Endodermal cell (in vitro differentiated cells): ENCODE measurements around the gene UQCRC1. TPM values are rescaled to one million over a fixed set of nuclear protein-coding genes. Genes with fewer than 3 reads are reported as not detected.
A peak's percentile ranks its signal among the peaks of the same experiment; 100 is the strongest.

Experiments
- DNase-seq: peaks from one replicate; pipeline ENCODE4 v3.0.0-alpha.2; 2017
- H3K27ac ChIP-seq: 2 replicates; pipeline ENCODE4 v1.5.1; 2013; ENCODE audit warnings: mild to moderate bottlenecking, low read depth, low read length, moderate library complexity
- H3K27me3 ChIP-seq: 2 replicates; pipeline ENCODE4 v1.6.1; 2013; ENCODE audit warnings: mild to moderate bottlenecking, low read length, moderate library complexity; ENCODE audit not compliant: insufficient read depth, control insufficient read depth, poor library complexity, severe bottlenecking
- H3K36me3 ChIP-seq: 2 replicates; pipeline ENCODE4 v1.7.0; 2013; ENCODE audit warnings: mild to moderate bottlenecking, low read length, moderate library complexity; ENCODE audit not compliant: control insufficient read depth, insufficient read depth
- H3K4me1 ChIP-seq: one replicate; pipeline ENCODE4 v1.7.0; 2013; ENCODE audit warnings: low read length; ENCODE audit not compliant: control insufficient read depth, insufficient read depth
- H3K4me3 ChIP-seq: 2 replicates; pipeline ENCODE4 v1.5.1; 2013; ENCODE audit warnings: mild to moderate bottlenecking, low read length, moderate library complexity
- H3K9ac ChIP-seq: 2 replicates; pipeline ENCODE4 v1.6.1; 2013; ENCODE audit warnings: mild to moderate bottlenecking, low read length, moderate library complexity; ENCODE audit not compliant: poor library complexity, severe bottlenecking; ENCODE audit errors: extremely low read depth
- H3K9me3 ChIP-seq: 2 replicates; pipeline ENCODE4 v1.6.1; 2013; ENCODE audit warnings: mild to moderate bottlenecking, low read length, moderate library complexity; ENCODE audit not compliant: control insufficient read depth
- H3K27ac Mint-ChIP-seq: 2 replicates; pipeline ENCODE4 v1.8.0; 2020; ENCODE audit warnings: mixed read lengths
- H3K27me3 Mint-ChIP-seq: 2 replicates; pipeline ENCODE4 v1.8.0; 2021; ENCODE audit warnings: mild to moderate bottlenecking, mixed read lengths; ENCODE audit not compliant: insufficient read depth
- H3K36me3 Mint-ChIP-seq: 2 replicates; pipeline ENCODE4 v1.8.0; 2020; ENCODE audit warnings: low read depth, mixed read lengths
- H3K4me1 Mint-ChIP-seq: 2 replicates; pipeline ENCODE4 v1.8.0; 2020; ENCODE audit warnings: mixed read lengths
- H3K4me3 Mint-ChIP-seq: 2 replicates; pipeline ENCODE4 v1.8.0; 2020; ENCODE audit warnings: mild to moderate bottlenecking, moderate library complexity, mixed read lengths
- H3K9me3 Mint-ChIP-seq: 2 replicates; pipeline ENCODE4 v1.8.0; 2020; ENCODE audit warnings: mild to moderate bottlenecking, mixed read lengths
- WGBS, 2 experiments: methylation state at CpG; one replicate each; pipeline versions ENCODE4 v1.1.5 to v1.1.7; 2013; ENCODE audit warnings: missing lambda C conversion rate in 2 of 2, mixed read lengths in 1 of 2; ENCODE audit not compliant: insufficient coverage in 1 of 2, insufficient read length in 1 of 2; 5-methylcytosine and 5-hydroxymethylcytosine counted together
- long read RNA-seq, 4 experiments: library from polyadenylated mRNA in 2 of 4; library from RNA in 1 of 4; library from capped mRNA in 1 of 4; stranded (forward) in 3 of 4; unstranded in 1 of 4; transcript quantifications; one replicate each; pipeline ENCODE4 v2.0.0, GENCODE V29; 2020 to 2021; ENCODE audit warnings: inconsistent platforms in 1 of 4
- polyA plus RNA-seq, 2 experiments: library from polyadenylated mRNA; stranded (reverse); fragments of 50-300 nt; gene quantifications; one replicate each; pipeline ENCODE4 v1.2.3, GENCODE V29; 2013
- total RNA-seq, 2 donors: library from RNA; stranded (reverse); fragmentation: NEBNext Ultra II Directional in 1 of 2; extraction: Animal tissue kit (Norgen Biotek cat#: 25700) in 1 of 2; gene quantifications; 2 replicates in 1 of 2; 3 replicates in 1 of 2; pipeline ENCODE4 v1.2.1, GENCODE V29; 2021
- TF ChIP-seq, protein P1 (sequence below): fragments of 200-600 bp; sonication (generic); conservative IDR thresholded peaks from 2 replicates; pipeline ENCODE4 v1.5.0; 2021; ENCODE audit warnings: antibody characterized with exemption, mild to moderate bottlenecking

The UQCRC1 gene
- 100 to 1,000 TPM; 231 to 289 TPM for total RNA-seq
- polyA plus RNA-seq (2013, experiment 1 of 2): 272 TPM
- polyA plus RNA-seq (2013, experiment 2 of 2): 265 TPM
- long read RNA-seq, experiment 1, transcript UQCRC1-201 (13 exons, 1,985 nt): major isoform, 64 of 114 reads
- long read RNA-seq, experiment 1, partial matches to known transcripts: 30 of 114 reads
- long read RNA-seq, experiment 1, other reads (novel, unspliced or antisense): 20 of 114 reads
- long read RNA-seq, experiment 2, transcript UQCRC1-201 (13 exons, 1,985 nt): major isoform, 550 of 606 reads
- long read RNA-seq, experiment 2, partial matches to known transcripts: 25 of 606 reads
- long read RNA-seq, experiment 2, other reads (novel, unspliced or antisense): 31 of 606 reads
- long read RNA-seq, experiment 3, transcript UQCRC1-201 (13 exons, 1,985 nt): major isoform, 1,931 of 2,124 reads
- long read RNA-seq, experiment 3, partial matches to known transcripts: 53 of 2,124 reads
- long read RNA-seq, experiment 3, other reads (novel, unspliced or antisense): 138 of 2,124 reads
- long read RNA-seq, experiment 4, transcript UQCRC1-201 (13 exons, 1,985 nt): major isoform, 319 of 343 reads
- long read RNA-seq, experiment 4, partial matches to known transcripts: 14 of 343 reads
- long read RNA-seq, experiment 4, other reads (novel, unspliced or antisense): 10 of 343 reads

DNA sequence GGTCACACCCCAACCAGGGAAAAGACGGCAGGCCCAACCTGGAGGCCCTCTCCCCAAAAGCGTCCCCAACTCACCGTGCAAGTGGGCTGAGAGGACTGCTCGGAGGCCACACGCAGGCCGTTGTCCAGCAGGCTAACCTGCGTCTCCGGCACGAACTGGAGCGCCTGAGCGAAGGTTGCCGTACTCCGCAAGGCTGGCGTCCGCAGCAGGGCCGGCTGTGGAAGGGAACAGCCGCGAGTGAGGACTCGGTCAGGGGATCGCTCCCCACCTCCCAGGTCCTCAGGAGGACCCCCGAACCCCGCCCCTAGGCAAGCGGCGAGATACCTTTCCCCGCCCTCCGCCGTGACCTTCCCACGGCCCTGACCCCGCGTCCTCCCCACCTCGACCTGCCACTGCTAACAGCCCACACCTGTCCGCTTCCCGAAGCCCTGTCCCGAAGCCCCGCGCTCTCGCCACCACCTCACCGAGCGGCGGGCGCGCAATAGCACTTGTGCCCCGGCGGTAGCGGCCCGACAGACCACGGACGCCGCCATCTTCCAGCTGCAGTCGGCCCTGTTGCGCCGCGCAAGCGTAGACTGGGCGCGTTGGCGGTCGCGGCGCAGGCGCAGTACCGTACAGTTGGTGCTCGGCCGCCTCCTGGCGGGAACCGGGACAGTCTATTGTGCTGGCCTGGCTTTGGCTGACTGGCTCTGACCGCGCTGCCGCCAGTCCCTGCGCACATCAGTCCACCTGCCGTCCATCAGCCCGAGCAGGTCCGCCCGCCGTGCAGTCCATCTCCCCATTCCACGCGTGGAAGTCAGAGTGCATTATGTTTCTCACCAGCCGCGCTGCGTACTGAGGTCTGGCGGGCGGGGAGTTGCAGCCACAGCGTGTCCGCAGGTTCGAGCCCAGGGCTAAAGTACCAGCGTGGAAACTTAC, at the start of gene UQCRC1:
Gene UQCRC1 (minus strand): TSS at position 559 of the 918 bp plus-strand sequence. CDS start 26 bp downstream, at position 533.
- TF ChIP-seq, protein P1, sequence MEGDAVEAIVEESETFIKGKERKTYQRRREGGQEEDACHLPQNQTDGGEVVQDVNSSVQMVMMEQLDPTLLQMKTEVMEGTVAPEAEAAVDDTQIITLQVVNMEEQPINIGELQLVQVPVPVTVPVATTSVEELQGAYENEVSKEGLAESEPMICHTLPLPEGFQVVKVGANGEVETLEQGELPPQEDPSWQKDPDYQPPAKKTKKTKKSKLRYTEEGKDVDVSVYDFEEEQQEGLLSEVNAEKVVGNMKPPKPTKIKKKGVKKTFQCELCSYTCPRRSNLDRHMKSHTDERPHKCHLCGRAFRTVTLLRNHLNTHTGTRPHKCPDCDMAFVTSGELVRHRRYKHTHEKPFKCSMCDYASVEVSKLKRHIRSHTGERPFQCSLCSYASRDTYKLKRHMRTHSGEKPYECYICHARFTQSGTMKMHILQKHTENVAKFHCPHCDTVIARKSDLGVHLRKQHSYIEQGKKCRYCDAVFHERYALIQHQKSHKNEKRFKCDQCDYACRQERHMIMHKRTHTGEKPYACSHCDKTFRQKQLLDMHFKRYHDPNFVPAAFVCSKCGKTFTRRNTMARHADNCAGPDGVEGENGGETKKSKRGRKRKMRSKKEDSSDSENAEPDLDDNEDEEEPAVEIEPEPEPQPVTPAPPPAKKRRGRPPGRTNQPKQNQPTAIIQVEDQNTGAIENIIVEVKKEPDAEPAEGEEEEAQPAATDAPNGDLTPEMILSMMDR: peak; percentile 77
- Mint-ChIP-seq H3K4me3 (peak within 1 kb of the TSS; percentile 96), H3K9me3 (no peaks in the 10 kb centered on the region), H3K36me3 (peaks cover 39% of the 10 kb centered on the region), H3K4me1 (peaks cover 10% of the 10 kb centered on the region), H3K27me3 (no peaks in the 10 kb centered on the region), H3K27ac (peak within 1 kb of the TSS; percentile 95)
- peaks cover 35% of the 10 kb centered on the region for H3K36me3 ChIP-seq
- H3K4me1 ChIP-seq: no peaks in the 10 kb centered on the region
- H3K9me3 ChIP-seq: no peaks in the 10 kb centered on the region
- H3K4me3 ChIP-seq: peak within 1 kb of the TSS; percentile 92
- peak within 1 kb of the TSS; percentile 40 for H3K27ac ChIP-seq
- peak within 1 kb of the TSS; percentile 84 for H3K9ac ChIP-seq
- peak; percentile 97 for DNase-seq
- no peaks in the 10 kb centered on the region for H3K27me3 ChIP-seq
- WGBS, 2 experiments: 1% methylated on average over 37 to 86 of the region's 86 CpGs

DNA sequence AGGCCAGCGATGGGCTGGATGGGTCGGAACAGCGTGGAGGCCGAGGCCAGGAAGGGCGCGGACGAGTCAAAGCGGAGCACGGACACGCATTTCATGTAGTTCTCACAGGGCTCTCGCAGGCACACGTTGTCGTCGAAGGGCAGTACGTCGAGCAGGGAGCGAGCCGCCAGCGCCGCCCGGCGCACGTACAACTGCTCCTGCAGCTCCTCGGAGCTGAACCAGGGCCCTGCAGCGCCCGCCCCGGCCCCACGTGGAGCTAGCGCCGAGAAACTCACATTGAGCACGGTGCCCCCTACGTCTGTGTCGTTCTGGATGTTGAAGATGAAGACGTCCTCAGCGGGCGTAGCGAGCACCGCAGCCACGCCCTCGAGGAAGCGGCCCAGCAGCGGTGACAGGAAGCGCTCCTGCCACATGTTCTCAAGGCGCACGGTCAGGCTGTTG, 47.4 kb upstream of the UQCRC1 start:
- H3K9me3 ChIP-seq: no peaks in the 10 kb centered on the region
- no peaks in the 10 kb centered on the region for H3K4me1 Mint-ChIP-seq
- no peak overlapping the region for H3K27ac Mint-ChIP-seq
- DNase-seq: no peak
- no peaks in the 10 kb centered on the region for H3K4me1 ChIP-seq
- H3K4me3 Mint-ChIP-seq: peak overlapping the region; percentile 46
- 95 to 98% methylated on average over 44 to 45 of the region's 45 CpGs for WGBS, 2 experiments
- H3K27ac ChIP-seq: no peak overlapping the region
- H3K27me3 Mint-ChIP-seq: peaks cover 31% of the 10 kb centered on the region
- TF ChIP-seq, protein P1: no peak
- peaks cover 41% of the 10 kb centered on the region for H3K36me3 ChIP-seq
- no peak overlapping the region for H3K9ac ChIP-seq
- H3K4me3 ChIP-seq: no peak overlapping the region
- peaks cover 46% of the 10 kb centered on the region for H3K36me3 Mint-ChIP-seq
- no peaks in the 10 kb centered on the region for H3K9me3 Mint-ChIP-seq
- H3K27me3 ChIP-seq: no peaks in the 10 kb centered on the region
